AG04449 (cell line): Measurements from ENCODE around the gene SLC1A5.
"Not testable (repeated sequence)": the region's sequence is repeated elsewhere in the genome, so short reads cannot be mapped to it uniquely, and the experiment has no call there.

Experiments
- CTCF ChIA-PET: fragments of 350-600 bp; formaldehyde crosslinking; extraction: SDS; loops from one replicate; lab custom pipeline; 2021; ENCODE audit warnings: antibody characterized with exemption; lab: Yijun Ruan, JAX
- POLR2A ChIA-PET: fragments of 400-600, 350-600 bp; formaldehyde crosslinking; extraction: SDS; loops from one replicate; lab custom pipeline; 2020; ENCODE audit warnings: antibody characterized with exemption, inconsistent platforms; lab: Yijun Ruan, JAX
- DNase-seq: peaks from one replicate; pipeline ENCODE4 v3.0.0-alpha.2; 2010; ENCODE audit warnings: low read depth, low spot score
- H3K4me3 ChIP-seq: 2 replicates; pipeline ENCODE4 v1.5.1; 2011; ENCODE audit warnings: low read depth, mild to moderate bottlenecking, control low read depth, low read length
- TF ChIP-seq, protein P1 (sequence below): IDR thresholded peaks from one replicate; pipeline ENCODE4 v1.5.1; 2011; ENCODE audit warnings: mild to moderate bottlenecking, moderate library complexity, low read length, control low read depth, inconsistent platforms; ENCODE audit not compliant: insufficient read depth; ENCODE audit errors: missing control alignments

The SLC1A5 gene

DNA sequence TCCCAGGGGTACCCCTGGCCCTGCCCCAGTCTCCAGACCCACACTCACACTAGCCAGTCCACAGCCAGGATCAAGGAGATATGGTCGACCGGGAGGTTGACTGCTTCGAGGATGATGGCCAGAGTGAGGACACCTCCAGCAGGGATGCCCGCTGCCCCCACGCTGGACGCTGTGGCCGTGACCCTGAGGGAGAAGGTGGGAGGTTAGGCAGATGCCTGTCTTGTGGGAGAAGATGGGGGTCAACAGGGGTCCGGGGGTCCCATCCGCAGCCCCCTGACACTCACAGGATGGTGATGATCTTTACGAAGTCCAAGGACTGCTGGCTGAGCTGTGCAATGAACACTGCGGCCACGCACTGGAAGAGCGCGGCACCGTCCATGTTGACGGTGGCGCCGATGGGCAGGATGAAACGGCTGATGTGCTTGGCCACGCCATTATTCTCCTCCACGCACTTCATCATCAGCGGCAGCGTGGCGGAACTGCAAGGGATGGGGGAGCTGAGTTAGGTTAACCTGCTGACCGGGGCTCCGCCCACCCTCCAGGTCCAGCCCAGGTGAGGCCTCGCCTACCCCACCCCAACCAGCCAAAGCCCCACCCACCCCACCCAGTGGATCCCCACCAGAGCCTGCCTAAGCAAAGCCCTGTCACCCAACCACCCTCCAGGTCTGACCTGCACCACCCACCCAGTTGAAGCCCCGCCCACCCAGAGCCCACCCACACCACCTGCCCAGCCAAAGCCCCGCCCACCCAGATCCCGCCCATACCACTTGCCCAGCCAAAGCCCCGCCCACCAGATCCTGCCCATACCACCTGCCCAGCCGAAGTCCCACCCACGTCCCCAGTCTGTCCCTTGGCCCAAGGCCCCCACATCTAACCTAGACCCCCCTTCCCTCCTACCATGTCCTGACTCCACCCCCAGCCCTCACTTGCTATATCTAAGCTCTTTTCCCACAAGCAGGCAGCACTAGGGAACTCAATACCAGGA, 11.2 kb downstream of the SLC1A5 start:
- CTCF ChIA-PET: interaction anchor here (1.0 to 1.9 kb wide), 5 partner anchors 10 to 64 kb away, joined by 3 to 11 read pairs (median 5); no protein-coding TSS in a partner anchor

DNA sequence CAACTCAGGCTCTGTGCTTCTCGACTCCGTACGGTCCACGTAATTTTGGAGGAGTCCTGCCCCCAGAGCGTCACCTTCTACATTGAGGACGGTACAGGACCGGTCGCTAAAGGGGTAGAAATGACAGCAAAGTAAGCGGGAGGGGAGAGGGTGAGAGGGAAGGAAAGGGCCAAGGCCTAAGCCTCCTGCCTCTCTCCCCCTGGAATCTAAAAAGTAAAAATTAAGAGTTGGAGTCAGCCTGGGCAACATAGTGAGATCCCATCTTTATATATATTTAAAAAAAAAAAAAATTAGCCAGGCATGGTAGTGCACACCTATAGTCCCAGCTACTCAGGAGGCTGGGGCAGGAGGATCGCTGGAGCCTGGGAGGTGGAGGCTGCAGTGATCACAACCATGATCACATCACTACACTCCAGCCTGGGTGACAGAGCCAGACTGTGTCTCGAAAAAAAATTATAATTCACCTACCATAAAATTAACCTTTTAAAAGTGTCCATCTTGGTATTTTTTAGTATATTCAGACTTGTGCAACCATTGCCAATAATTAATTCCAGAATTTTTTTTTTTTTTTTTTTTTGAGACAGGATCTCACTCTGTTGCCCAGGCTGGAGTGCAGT, 12.6 kb downstream of the SLC1A5 start:
- DNase-seq: no peak
- no peak overlapping the region for H3K4me3 ChIP-seq
- POLR2A ChIA-PET: no interaction called here
- CTCF ChIA-PET: interaction anchor here (0.6 to 1.0 kb wide), 2 partner anchors 17 to 604 kb away, joined by 3 to 5 read pairs; no protein-coding TSS in a partner anchor
- TF ChIP-seq, protein P1, sequence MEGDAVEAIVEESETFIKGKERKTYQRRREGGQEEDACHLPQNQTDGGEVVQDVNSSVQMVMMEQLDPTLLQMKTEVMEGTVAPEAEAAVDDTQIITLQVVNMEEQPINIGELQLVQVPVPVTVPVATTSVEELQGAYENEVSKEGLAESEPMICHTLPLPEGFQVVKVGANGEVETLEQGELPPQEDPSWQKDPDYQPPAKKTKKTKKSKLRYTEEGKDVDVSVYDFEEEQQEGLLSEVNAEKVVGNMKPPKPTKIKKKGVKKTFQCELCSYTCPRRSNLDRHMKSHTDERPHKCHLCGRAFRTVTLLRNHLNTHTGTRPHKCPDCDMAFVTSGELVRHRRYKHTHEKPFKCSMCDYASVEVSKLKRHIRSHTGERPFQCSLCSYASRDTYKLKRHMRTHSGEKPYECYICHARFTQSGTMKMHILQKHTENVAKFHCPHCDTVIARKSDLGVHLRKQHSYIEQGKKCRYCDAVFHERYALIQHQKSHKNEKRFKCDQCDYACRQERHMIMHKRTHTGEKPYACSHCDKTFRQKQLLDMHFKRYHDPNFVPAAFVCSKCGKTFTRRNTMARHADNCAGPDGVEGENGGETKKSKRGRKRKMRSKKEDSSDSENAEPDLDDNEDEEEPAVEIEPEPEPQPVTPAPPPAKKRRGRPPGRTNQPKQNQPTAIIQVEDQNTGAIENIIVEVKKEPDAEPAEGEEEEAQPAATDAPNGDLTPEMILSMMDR: no peak

More for the DNA sequence above, 11.2 kb downstream of the SLC1A5 start:
- POLR2A ChIA-PET: no interaction called here
- no peak overlapping the region for H3K4me3 ChIP-seq
- no peak for DNase-seq
- TF ChIP-seq, protein P1: no peak

- DNase-seq: no peak
- ChIA-PET CTCF (interaction anchor here (1.3 to 2.0 kb wide), 3 partner anchors 8 to 218 kb away, joined by 3 to 11 read pairs (median 4); no protein-coding TSS in a partner anchor), POLR2A (interaction anchor here (1.1 to 1.8 kb wide), 3 partner anchors 7 to 68 kb away, joined by 3 to 8 read pairs (median 4); partner anchors contain the start of gene SLC1A5)
- no peak overlapping the region for H3K4me3 ChIP-seq
- TF ChIP-seq, protein P1: no peak
Observed at GRCh38 chr19:46773018-46773399, 15.4 kb downstream of the SLC1A5 start.

- H3K4me3 ChIP-seq: no peak overlapping the region
- ChIA-PET CTCF (interaction anchor here (1.3 to 3.7 kb wide), 4 partner anchors 9 to 218 kb away, joined by 3 to 24 read pairs (median 8); no protein-coding TSS in a partner anchor), POLR2A (interaction anchor here (1.1 to 1.8 kb wide), 3 partner anchors 8 to 69 kb away, joined by 3 to 8 read pairs (median 4); partner anchors contain the start of gene SLC1A5)
- no peak for DNase-seq
- TF ChIP-seq, protein P1: no peak
Observed at GRCh38 chr19:46772170-46773017, 16.0 kb downstream of the SLC1A5 start.

- CTCF ChIA-PET: interaction anchor here (1.4 to 3.7 kb wide), 2 partner anchors 11 to 88 kb away, joined by 3 to 24 read pairs; no protein-coding TSS in a partner anchor
- POLR2A ChIA-PET: interaction anchor here (0.7 kb wide), 1 partner anchor 215 kb away, joined by 5 read pairs; no protein-coding TSS in a partner anchor
Observed at GRCh38 chr19:46768746-46769145, 19.6 kb downstream of the SLC1A5 start.

More at GRCh38 chr19:46768746-46769145, 19.6 kb downstream of the SLC1A5 start:
- not testable (repeated sequence) for H3K4me3 ChIP-seq, DNase-seq
